Stimulated activated CD8-positive, alpha-beta memory T cell treated with anti-CD3 and anti-CD28 coated beads, Interleukin-4, amount 100 ng/mL, for 4 hours (primary cell): ENCODE results near the gene NUP210L.
"Not testable (repeated sequence)": the region's sequence is repeated elsewhere in the genome, so short reads cannot be mapped to it uniquely, and the experiment has no call there.

Experiments
- DNase-seq, 2 donors: peaks; one replicate each; pipeline ENCODE4 v3.0.0-alpha.2; 2020; ENCODE audit warnings: low read depth in 2 of 2, low spot score in 1 of 2

Gene NUP210L

GRCh38 chr1:154100141-154100540, 54.7 kb downstream of the NUP210L start:
- not testable (repeated sequence) for DNase-seq

GRCh38 chr1:154097873-154098272, 57.0 kb downstream of the NUP210L start:
- DNase-seq = no peak

GRCh38 chr1:154095456-154096060, 59.3 kb downstream of the NUP210L start:
- no peak for DNase-seq

- DNase-seq = no peak
Observed at GRCh38 chr1:154094411-154094810, 60.5 kb downstream of the NUP210L start.

- no peak for DNase-seq
Observed at GRCh38 chr1:154093699-154094098, 61.2 kb downstream of the NUP210L start.

- DNase-seq = no peak
Observed at GRCh38 chr1:154091706-154092105, 63.2 kb downstream of the NUP210L start.

GRCh38 chr1:154087574-154087973, 67.3 kb downstream of the NUP210L start:
- no peak for DNase-seq

GRCh38 chr1:154083057-154083456, 71.8 kb downstream of the NUP210L start:
- DNase-seq = not testable (repeated sequence)

- no peak for DNase-seq
Observed at GRCh38 chr1:154081386-154082126, 73.3 kb downstream of the NUP210L start.

GRCh38 chr1:154076413-154076812, 78.5 kb downstream of the NUP210L start:
- DNase-seq = no peak

- no peak for DNase-seq
Observed at GRCh38 chr1:154075746-154076145, 79.1 kb downstream of the NUP210L start.

GRCh38 chr1:154062309-154062708, 92.6 kb downstream of the NUP210L start:
- DNase-seq = no peak

- DNase-seq = not testable (repeated sequence)
Observed at GRCh38 chr1:154047436-154047835, 107.4 kb downstream of the NUP210L start.

- DNase-seq = not testable (repeated sequence)
Observed at GRCh38 chr1:154033697-154034096, 121.2 kb downstream of the NUP210L start.

GRCh38 chr1:154019940-154020339, 134.9 kb downstream of the NUP210L start:
- DNase-seq = no peak

GRCh38 chr1:154019269-154019668, 135.6 kb downstream of the NUP210L start:
- no peak for DNase-seq

- no peak for DNase-seq
Observed at GRCh38 chr1:154014154-154014907, 140.5 kb downstream of the NUP210L start.

- not testable (repeated sequence) for DNase-seq
Observed at GRCh38 chr1:154012543-154012942, 142.3 kb downstream of the NUP210L start.

- DNase-seq = no peak
Observed at GRCh38 chr1:154012129-154012528, 142.7 kb downstream of the NUP210L start.

GRCh38 chr1:154006136-154006535, 148.7 kb downstream of the NUP210L start:
- DNase-seq = no peak

GRCh38 chr1:154000420-154000819, 154.5 kb downstream of the NUP210L start:
- DNase-seq = no peak

GRCh38 chr1:153996882-153997281, 158.0 kb downstream of the NUP210L start:
- DNase-seq = not testable (repeated sequence)
